ENCODE measurements around the gene NLK.

- TF ChIP-seq CTCF (IDR thresholded peaks at IDR 0.05) = no peak
- TF ChIP-seq TCF7L2 (IDR thresholded peaks at IDR 0.05; ENCODE audit: low read depth, low read length) = no peak
- no peak for TF ChIP-seq POLR2AphosphoS5 (IDR thresholded peaks at IDR 0.05; ENCODE audit: low read depth, low read length)
- no peak for TF ChIP-seq REST (IDR thresholded peaks at IDR 0.05; ENCODE audit: insufficient read depth in 1 of 2, low read depth in 2 of 2, low read length in 1 of 2)
These were observed 88.0 kb downstream of the NLK start for GRCh38 chr17:28130472-28130871.
